Measurements from ENCODE around the gene AKAP13. TPM values are rescaled to one million over a fixed set of nuclear protein-coding genes. Genes with fewer than 3 reads are reported as not detected.

Gene AKAP13
- total and polyA plus RNA-seq, 2 of the 13 experiments (the other 11 are each of a cell fraction or from before 2014, with no cell fraction given), result 6.7 to 27.1 TPM

GRCh38 chr15:85451099-85451700 lies 70.8 kb downstream of the AKAP13 start (continued):
- TF ChIP-seq LBX2 (CRISPR knock-in tag; IDR thresholded peaks at IDR 0.05; ENCODE audit: borderline replicate concordance) (no peak), ZNF720 (CRISPR knock-in tag; IDR thresholded peaks at IDR 0.05) (no peak), ZNF230 (CRISPR knock-in tag; IDR thresholded peaks at IDR 0.05) (no peak), MLLT10 (CRISPR knock-in tag; IDR thresholded peaks at IDR 0.05) (no peak)

GRCh38 chr15:85452436-85452835 lies 72.0 kb downstream of the AKAP13 start:
- Histone ChIP-seq H3K79me2 (ENCODE audit: insufficient read depth, low read length) (peaks cover 45% of the 10 kb centered on the region), H3K4me1 (ENCODE audit: insufficient read depth, low read length) (peaks cover 11% of the 10 kb centered on the region), H3K4me2 (ENCODE audit: low read depth, low read length) (no peak overlapping the region), H4K20me1 (ENCODE audit: insufficient read depth, low read length) (no peaks in the 10 kb centered on the region; the same call in 1 of the 2 replicates), H3K9ac (ENCODE audit: insufficient read depth, low read depth, low read length) (no peak overlapping the region), H3K27ac (ENCODE audit: extremely low read length, insufficient read depth, low read length) (no peak overlapping the region), H3K36me3 (replicated peaks in 1 of 2; ENCODE audit: control insufficient read depth in 1 of 2, insufficient read depth in 2 of 2, low read length in 2 of 2) (no peaks in the 10 kb centered on the region; a peak in 1 of 5 replicates), H3K4me3 (replicated peaks in 1 of 3; ENCODE audit: insufficient read depth in 1 of 3, low read depth in 2 of 3, low read length in 3 of 3) (no peak overlapping the region), H2AFZ (ENCODE audit: low read length) (no peak overlapping the region), H3K27me3 (ENCODE audit: control insufficient read depth in 1 of 2, insufficient read depth in 2 of 2, low read length in 2 of 2) (no peaks in the 10 kb centered on the region), H3K9me3 (ENCODE audit: low read length) (peaks cover 22% of the 10 kb centered on the region)
- no peak for FAIRE-seq
- CTCF ChIA-PET (ENCODE audit: low intra/inter-chr PET ratio, low total read pairs), result no interaction called here
- WGBS (ENCODE audit: low lambda C conversion rate), result 91% methylated on average over 1 of the region's 1 CpG
- no TSS peak for BruUV-seq (replicated peaks)
- in situ Hi-C loops (cut with HindIII; ENCODE audit: extremely low pct_ligation_motif_present, low pct_unique_long_range_greater_than_20kb) (no loop called here), intact Hi-C loops (cut with micrococcal nuclease; ENCODE audit: unreplicated experiment) (no loop called here)
- POLR2A ChIA-PET, result no interaction called here
- ATAC-seq, result no peak; the same call in 2 of the 3 replicates
- no peak for DNase-seq (ENCODE audit: low spot score)
- TF ChIP-seq, protein P1, sequence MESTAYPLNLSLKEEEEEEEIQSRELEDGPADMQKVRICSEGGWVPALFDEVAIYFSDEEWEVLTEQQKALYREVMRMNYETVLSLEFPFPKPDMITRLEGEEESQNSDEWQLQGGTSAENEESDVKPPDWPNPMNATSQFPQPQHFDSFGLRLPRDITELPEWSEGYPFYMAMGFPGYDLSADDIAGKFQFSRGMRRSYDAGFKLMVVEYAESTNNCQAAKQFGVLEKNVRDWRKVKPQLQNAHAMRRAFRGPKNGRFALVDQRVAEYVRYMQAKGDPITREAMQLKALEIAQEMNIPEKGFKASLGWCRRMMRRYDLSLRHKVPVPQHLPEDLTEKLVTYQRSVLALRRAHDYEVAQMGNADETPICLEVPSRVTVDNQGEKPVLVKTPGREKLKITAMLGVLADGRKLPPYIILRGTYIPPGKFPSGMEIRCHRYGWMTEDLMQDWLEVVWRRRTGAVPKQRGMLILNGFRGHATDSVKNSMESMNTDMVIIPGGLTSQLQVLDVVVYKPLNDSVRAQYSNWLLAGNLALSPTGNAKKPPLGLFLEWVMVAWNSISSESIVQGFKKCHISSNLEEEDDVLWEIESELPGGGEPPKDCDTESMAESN (CRISPR knock-in tag; conservative IDR thresholded peaks at IDR 0.05), result no peak
- TF ChIP-seq GTF3A (CRISPR knock-in tag; conservative IDR thresholded peaks at IDR 0.05) (no peak), KAT2B (IDR thresholded peaks at IDR 0.05; ENCODE audit: borderline replicate concordance, low read depth, low read length) (no peak), PLRG1 (conservative IDR thresholded peaks at IDR 0.05) (no peak), CTCF (CRISPR knock-in tag; IDR thresholded peaks at IDR 0.05) (no peak), TMF1 (CRISPR knock-in tag; IDR thresholded peaks at IDR 0.05; ENCODE audit: low read depth) (no peak), ATF2 (CRISPR knock-in tag; IDR thresholded peaks at IDR 0.05) (no peak)
- TF ChIP-seq, protein P2, sequence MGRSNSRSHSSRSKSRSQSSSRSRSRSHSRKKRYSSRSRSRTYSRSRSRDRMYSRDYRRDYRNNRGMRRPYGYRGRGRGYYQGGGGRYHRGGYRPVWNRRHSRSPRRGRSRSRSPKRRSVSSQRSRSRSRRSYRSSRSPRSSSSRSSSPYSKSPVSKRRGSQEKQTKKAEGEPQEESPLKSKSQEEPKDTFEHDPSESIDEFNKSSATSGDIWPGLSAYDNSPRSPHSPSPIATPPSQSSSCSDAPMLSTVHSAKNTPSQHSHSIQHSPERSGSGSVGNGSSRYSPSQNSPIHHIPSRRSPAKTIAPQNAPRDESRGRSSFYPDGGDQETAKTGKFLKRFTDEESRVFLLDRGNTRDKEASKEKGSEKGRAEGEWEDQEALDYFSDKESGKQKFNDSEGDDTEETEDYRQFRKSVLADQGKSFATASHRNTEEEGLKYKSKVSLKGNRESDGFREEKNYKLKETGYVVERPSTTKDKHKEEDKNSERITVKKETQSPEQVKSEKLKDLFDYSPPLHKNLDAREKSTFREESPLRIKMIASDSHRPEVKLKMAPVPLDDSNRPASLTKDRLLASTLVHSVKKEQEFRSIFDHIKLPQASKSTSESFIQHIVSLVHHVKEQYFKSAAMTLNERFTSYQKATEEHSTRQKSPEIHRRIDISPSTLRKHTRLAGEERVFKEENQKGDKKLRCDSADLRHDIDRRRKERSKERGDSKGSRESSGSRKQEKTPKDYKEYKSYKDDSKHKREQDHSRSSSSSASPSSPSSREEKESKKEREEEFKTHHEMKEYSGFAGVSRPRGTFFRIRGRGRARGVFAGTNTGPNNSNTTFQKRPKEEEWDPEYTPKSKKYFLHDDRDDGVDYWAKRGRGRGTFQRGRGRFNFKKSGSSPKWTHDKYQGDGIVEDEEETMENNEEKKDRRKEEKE (IDR thresholded peaks at IDR 0.05), result no peak
